CD4-positive, alpha-beta memory T cell (primary cell): Measurements from ENCODE around the gene EEF1A1. TPM values are rescaled to one million over a fixed set of nuclear protein-coding genes. Genes with fewer than 3 reads are reported as not detected.
A peak's percentile ranks its signal among the peaks of the same experiment; 100 is the strongest.
"Not testable (repeated sequence)": the region's sequence is repeated elsewhere in the genome, so short reads cannot be mapped to it uniquely, and the experiment has no call there.

Experiments used
- CTCF ChIA-PET: fragments of 350-600 bp; sonication (Branson Sonifier 250); formaldehyde crosslinking; loops from one replicate; lab custom pipeline; 2021; ENCODE audit warnings: inconsistent platforms; ENCODE audit not compliant: partially characterized antibody; lab: Charles Lee
- POLR2A ChIA-PET: fragments of 350-600 bp; sonication (Branson Sonifier 250); formaldehyde crosslinking; loops from one replicate; lab custom pipeline; 2021; ENCODE audit not compliant: partially characterized antibody; lab: Charles Lee
- DNase-seq, 5 donors: peaks; one replicate each; pipeline versions ENCODE4 v3.0.0 to v3.0.0-alpha.2; 2020 to 2022; ENCODE audit warnings: mixed read lengths in 1 of 5
- H3K27ac ChIP-seq: one replicate; pipeline ENCODE4 v1.7.0; 2013; ENCODE audit warnings: low read depth, low read length
- H3K27me3 ChIP-seq: 2 replicates; pipeline ENCODE4 v1.7.0; 2013; ENCODE audit warnings: mild to moderate bottlenecking, low read length, moderate library complexity; ENCODE audit not compliant: insufficient read depth
- H3K36me3 ChIP-seq: 2 replicates; pipeline ENCODE4 v1.7.0; 2013; ENCODE audit warnings: mild to moderate bottlenecking, low read length, moderate library complexity; ENCODE audit not compliant: insufficient read depth
- H3K4me1 ChIP-seq: 2 replicates; pipeline ENCODE4 v1.7.0; 2013; ENCODE audit warnings: mild to moderate bottlenecking, low read length, moderate library complexity; ENCODE audit not compliant: insufficient read depth
- H3K4me3 ChIP-seq, 2 donors: one replicate each; pipeline ENCODE4 v1.7.0; 2013; ENCODE audit warnings: low read length in 2 of 2, mild to moderate bottlenecking in 1 of 2
- H3K9me3 ChIP-seq, 2 donors: one replicate each; pipeline ENCODE4 v1.7.0; 2013; ENCODE audit warnings: low read length in 2 of 2, control low read depth in 1 of 2; ENCODE audit not compliant: control insufficient read depth in 1 of 2
- H3K27ac Mint-ChIP-seq, 7 donors: one replicate each; pipeline ENCODE4 v1.8.0; 2020 to 2021; ENCODE audit warnings: mixed read lengths in 7 of 7, mild to moderate bottlenecking in 6 of 7, inconsistent platforms in 3 of 7, moderate library complexity in 3 of 7
- H3K27me3 Mint-ChIP-seq, 2 donors: one replicate each; pipeline ENCODE4 v1.8.0; 2020 to 2021; ENCODE audit warnings: mixed read lengths in 2 of 2
- H3K36me3 Mint-ChIP-seq, 2 donors: one replicate each; pipeline ENCODE4 v1.8.0; 2020 to 2021; ENCODE audit warnings: mixed read lengths in 2 of 2, inconsistent platforms in 1 of 2, mild to moderate bottlenecking in 1 of 2
- H3K4me1 Mint-ChIP-seq, 4 donors: one replicate each; pipeline ENCODE4 v1.8.0; 2020 to 2021; ENCODE audit warnings: mixed read lengths in 4 of 4, mild to moderate bottlenecking in 1 of 4
- H3K4me3 Mint-ChIP-seq, 8 donors: one replicate each; pipeline ENCODE4 v1.8.0; 2020 to 2021; ENCODE audit warnings: mixed read lengths in 8 of 8, mild to moderate bottlenecking in 7 of 8, moderate library complexity in 6 of 8, inconsistent platforms in 3 of 8
- H3K9me3 Mint-ChIP-seq, 8 donors: one replicate each; pipeline ENCODE4 v1.8.0; 2020 to 2021; ENCODE audit warnings: mixed read lengths in 8 of 8, mild to moderate bottlenecking in 5 of 8, inconsistent platforms in 3 of 8, moderate library complexity in 1 of 8
- intact Hi-C: fragments of 100-400 bp; cut with micrococcal nuclease; formaldehyde crosslinking; loops from one replicate; pipeline ENCODE4 v1.15.1; 2023
- polyA plus RNA-seq, 2 donors: library from polyadenylated mRNA; unstranded; fragments of 300-500 nt; fragmentation: Illumina TruSeq; gene quantifications; one replicate each; pipeline ENCODE4 v1.2.3, GENCODE V29; 2021
- total RNA-seq, 2 experiments: library from RNA; stranded (reverse); gene quantifications; one replicate each; pipeline ENCODE4 v1.2.3, GENCODE V29; 2021

Gene EEF1A1
- total and polyA plus RNA-seq, 4 experiments from 2014 or later = 10,358 to 16,691 (median 13,908) TPM

DNA sequence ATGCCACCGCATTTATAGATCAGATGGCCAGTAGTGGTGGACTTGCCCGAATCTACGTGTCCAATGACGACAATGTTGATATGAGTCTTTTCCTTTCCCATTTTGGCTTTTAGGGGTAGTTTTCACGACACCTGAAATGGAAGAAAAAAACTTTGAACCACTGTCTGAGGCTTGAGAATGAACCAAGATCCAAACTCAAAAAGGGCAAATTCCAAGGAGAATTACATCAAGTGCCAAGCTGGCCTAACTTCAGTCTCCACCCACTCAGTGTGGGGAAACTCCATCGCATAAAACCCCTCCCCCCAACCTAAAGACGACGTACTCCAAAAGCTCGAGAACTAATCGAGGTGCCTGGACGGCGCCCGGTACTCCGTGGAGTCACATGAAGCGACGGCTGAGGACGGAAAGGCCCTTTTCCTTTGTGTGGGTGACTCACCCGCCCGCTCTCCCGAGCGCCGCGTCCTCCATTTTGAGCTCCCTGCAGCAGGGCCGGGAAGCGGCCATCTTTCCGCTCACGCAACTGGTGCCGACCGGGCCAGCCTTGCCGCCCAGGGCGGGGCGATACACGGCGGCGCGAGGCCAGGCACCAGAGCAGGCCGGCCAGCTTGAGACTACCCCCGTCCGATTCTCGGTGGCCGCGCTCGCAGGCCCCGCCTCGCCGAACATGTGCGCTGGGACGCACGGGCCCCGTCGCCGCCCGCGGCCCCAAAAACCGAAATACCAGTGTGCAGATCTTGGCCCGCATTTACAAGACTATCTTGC is 725 bp downstream of the EEF1A1 start:
- peak overlapping the region; percentile 95 to 98 (median 96) for H3K4me3 Mint-ChIP-seq
- peaks cover 34% of the 10 kb centered on the region for H3K36me3 ChIP-seq
- peaks cover 48 to 64% of the 10 kb centered on the region in 2 donors for H3K36me3 Mint-ChIP-seq
- H3K4me1 ChIP-seq = peaks cover 67% of the 10 kb centered on the region
- H3K4me1 Mint-ChIP-seq = peaks cover 44 to 89% (median 61%) of the 10 kb centered on the region in 4 donors
- intact Hi-C loops = loop anchor here (2.0 to 5.0 kb wide), 3 partner anchors 69 to 1722 kb away; partner anchors contain the start of genes COX7A2 and KCNQ5
- H3K27ac ChIP-seq = peak overlapping the region; percentile 100
- POLR2A ChIA-PET = interaction anchor here (0.7 to 13.1 kb wide), 35 partner anchors 7 to 1765 kb away, joined by 3 to 316 read pairs (median 5); partner anchors contain the start of genes CGAS, COX7A2, DDX43 and MTO1
- H3K9me3 Mint-ChIP-seq = peaks cover 0 to 19% (median 0%) of the 10 kb centered on the region in 8 donors
- H3K27ac Mint-ChIP-seq = peak overlapping the region; percentile 98 to 99 (median 98)
- peak overlapping the region; percentile 64 to 93 for H3K4me3 ChIP-seq
- CTCF ChIA-PET = interaction anchor here (0.8 to 3.1 kb wide), 6 partner anchors 10 to 133 kb away, joined by 3 to 24 read pairs (median 6); no protein-coding TSS in a partner anchor
- no peaks in the 10 kb centered on the region for H3K27me3 Mint-ChIP-seq
- peak; percentile 75 to 92 (median 81) for DNase-seq
- no peaks in the 10 kb centered on the region for H3K27me3 ChIP-seq
- no peaks in the 10 kb centered on the region for H3K9me3 ChIP-seq

DNA sequence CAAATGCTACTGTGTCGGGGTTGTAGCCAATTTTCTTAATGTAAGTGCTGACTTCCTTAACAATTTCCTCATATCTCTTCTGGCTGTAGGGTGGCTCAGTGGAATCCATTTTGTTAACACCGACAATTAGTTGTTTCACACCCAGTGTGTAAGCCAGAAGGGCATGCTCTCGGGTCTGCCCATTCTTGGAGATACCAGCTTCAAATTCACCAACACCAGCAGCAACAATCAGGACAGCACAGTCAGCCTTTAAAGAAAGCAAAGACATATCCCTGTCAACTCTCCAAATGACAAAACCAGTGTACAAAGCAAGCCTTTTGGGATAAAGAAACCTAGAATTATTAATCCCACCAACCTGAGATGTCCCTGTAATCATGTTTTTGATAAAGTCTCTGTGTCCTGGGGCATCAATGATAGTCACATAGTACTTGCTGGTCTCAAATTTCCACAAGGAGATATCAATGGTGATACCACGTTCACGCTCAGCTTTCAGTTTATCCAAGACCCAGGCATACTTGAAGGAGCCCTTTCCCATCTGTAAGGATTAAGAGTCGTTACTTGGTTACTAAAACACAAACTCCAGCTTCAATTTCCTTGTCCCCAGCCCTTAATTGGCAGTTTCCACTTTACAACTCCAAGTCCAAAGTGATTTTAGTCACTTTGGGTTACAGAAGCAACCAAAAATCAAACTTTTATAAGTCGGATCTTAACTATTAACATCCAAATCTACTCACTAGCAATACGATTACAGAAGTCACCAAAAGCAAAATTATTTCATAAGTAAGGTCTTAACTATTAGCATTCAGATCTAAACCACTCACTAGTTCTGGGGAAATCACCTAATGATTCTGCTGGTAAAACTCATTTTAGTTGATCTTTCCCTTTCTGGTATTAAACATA is 1.6 kb downstream of the EEF1A1 start:
- H3K9me3 ChIP-seq, H3K27me3 Mint-ChIP-seq, H3K27me3 ChIP-seq, intact Hi-C loops: not testable (repeated sequence)
- peak overlapping the region; percentile 100 for H3K27ac ChIP-seq
- peaks cover 53 to 70% of the 10 kb centered on the region in 2 donors for H3K36me3 Mint-ChIP-seq
- peak overlapping the region; percentile 98 to 99 (median 98) for H3K27ac Mint-ChIP-seq
- H3K4me1 ChIP-seq = peaks cover 74% of the 10 kb centered on the region
- DNase-seq = peak in 3 of 5 donors; percentile 15 to 33 (median 24)
- peaks cover 39% of the 10 kb centered on the region for H3K36me3 ChIP-seq
- peak overlapping the region; percentile 95 to 98 (median 96) for H3K4me3 Mint-ChIP-seq
- ChIA-PET POLR2A (interaction anchor here (0.9 to 13.1 kb wide), 19 partner anchors 10 to 1724 kb away, joined by 3 to 316 read pairs (median 12); partner anchors contain the start of genes CGAS, COX7A2, MTO1 and SLC17A5), CTCF (interaction anchor here (0.8 to 3.1 kb wide), 6 partner anchors 10 to 134 kb away, joined by 3 to 24 read pairs (median 9); partner anchors contain the start of gene SLC17A5)
- H3K4me3 ChIP-seq = peak overlapping the region; percentile 64 to 93
- peaks cover 47 to 93% (median 63%) of the 10 kb centered on the region in 4 donors for H3K4me1 Mint-ChIP-seq
- H3K9me3 Mint-ChIP-seq = peaks cover 0 to 19% (median 0%) of the 10 kb centered on the region in 8 donors

DNA sequence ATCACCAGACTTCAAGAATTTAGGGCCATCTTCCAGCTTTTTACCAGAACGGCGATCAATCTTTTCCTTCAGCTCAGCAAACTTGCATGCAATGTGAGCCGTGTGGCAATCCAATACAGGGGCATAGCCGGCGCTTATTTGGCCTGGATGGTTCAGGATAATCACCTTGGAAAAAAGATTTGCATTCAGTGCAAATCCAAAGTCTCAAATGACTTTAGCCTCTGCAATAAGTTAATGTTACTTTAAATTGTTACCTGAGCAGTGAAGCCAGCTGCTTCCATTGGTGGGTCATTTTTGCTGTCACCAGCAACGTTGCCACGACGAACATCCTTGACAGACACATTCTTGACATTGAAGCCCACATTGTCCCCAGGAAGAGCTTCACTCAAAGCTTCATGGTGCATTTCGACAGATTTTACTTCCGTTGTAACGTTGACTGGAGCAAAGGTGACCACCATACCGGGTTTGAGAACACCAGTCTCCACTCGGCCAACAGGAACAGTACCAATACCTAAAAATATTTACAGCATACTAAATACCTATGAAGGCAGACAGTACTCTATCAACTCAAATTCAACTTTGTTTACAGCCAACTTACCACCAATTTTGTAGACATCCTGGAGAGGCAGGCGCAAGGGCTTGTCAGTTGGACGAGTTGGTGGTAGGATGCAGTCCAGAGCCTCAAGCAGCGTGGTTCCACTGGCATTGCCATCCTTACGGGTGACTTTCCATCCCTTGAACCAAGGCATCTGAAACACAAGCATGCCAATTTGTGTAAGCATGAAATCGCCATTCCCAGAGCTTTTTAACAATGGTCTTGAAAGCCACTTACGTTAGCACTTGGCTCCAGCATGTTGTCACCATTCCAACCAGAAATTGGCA is 2.5 kb downstream of the EEF1A1 start:
- POLR2A ChIA-PET = interaction anchor here (0.9 to 13.1 kb wide), 9 partner anchors 9 to 135 kb away, joined by 3 to 316 read pairs (median 58); partner anchors contain the start of genes CGAS, MTO1 and SLC17A5

DNA sequence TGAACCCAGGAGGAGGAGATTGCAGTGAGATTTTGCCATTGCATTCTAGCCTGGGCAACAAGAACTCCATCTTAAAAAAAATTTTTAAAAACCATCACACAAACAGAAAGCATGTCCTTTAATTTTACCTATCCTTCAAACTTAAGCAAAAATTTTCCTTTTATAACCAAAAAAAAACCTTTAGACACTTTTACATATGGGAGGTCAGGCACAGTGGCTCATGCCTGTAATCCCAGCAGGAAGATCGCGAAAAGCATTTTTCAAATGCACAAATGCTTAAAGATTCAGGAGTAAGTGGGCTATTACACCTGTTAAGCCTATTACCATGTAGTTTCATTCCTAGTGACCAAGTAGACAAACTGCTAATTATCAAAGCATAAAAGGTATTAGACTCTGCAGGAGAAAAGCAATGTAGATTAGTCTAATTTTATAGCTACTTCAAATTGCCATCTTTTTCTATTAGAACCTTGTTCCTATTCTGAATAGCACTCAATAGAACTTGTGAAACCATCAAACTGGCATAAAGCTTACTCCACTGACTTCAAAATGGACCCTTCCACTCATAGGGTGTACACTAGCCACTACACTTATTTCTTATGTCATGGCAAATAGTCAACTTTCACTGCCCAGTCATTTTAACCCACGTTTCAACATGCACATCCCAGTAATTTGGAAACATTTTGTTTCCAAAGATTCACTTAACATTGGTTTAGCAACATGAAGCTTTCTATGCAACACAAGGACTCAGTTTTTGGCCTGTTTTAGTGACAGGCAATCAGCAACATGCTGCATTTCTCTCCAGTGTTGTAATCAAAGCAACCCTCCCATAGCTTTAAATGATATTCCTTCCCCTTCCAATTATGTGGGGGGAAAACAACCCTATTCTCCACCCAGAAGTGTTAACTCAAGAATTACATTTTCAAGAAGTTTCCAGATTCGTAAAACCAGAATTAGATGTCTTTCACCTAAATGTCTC is 4.0 kb downstream of the EEF1A1 start:
- H3K4me3 ChIP-seq = no peak overlapping the region
- H3K36me3 ChIP-seq = peaks cover 39% of the 10 kb centered on the region
- CTCF ChIA-PET = interaction anchor here (1.2 to 7.8 kb wide), 8 partner anchors 9 to 136 kb away, joined by 3 to 222 read pairs (median 4); partner anchors contain the start of genes MTO1 and SLC17A5
- POLR2A ChIA-PET = interaction anchor here (0.6 to 13.1 kb wide), 11 partner anchors 8 to 137 kb away, joined by 3 to 316 read pairs (median 7); partner anchors contain the start of genes MTO1 and SLC17A5
- H3K27me3 Mint-ChIP-seq = no peaks in the 10 kb centered on the region
- H3K4me3 Mint-ChIP-seq = peak overlapping the region in 7 of 8 donors; percentile 29 to 83 (median 50)
- intact Hi-C loops = no loop called here
- no peaks in the 10 kb centered on the region for H3K27me3 ChIP-seq
- peaks cover 37 to 74% (median 50%) of the 10 kb centered on the region in 4 donors for H3K4me1 Mint-ChIP-seq
- H3K9me3 ChIP-seq = no peaks in the 10 kb centered on the region
- peaks cover 53 to 76% of the 10 kb centered on the region in 2 donors for H3K36me3 Mint-ChIP-seq
- DNase-seq = peak in 4 of 5 donors; percentile 8 to 18 (median 14)
- peaks cover 55% of the 10 kb centered on the region for H3K4me1 ChIP-seq
- peak overlapping the region; percentile 31 for H3K27ac ChIP-seq
- H3K27ac Mint-ChIP-seq = peak overlapping the region; percentile 66 to 99 (median 90)
- peaks cover 0 to 19% (median 0%) of the 10 kb centered on the region in 8 donors for H3K9me3 Mint-ChIP-seq

More for the DNA sequence above, 2.5 kb downstream of the EEF1A1 start:
- peak in 3 of 5 donors; percentile 7 to 19 (median 11) for DNase-seq
- H3K9me3 ChIP-seq, H3K27me3 ChIP-seq, H3K27me3 Mint-ChIP-seq, intact Hi-C loops: not testable (repeated sequence)
- peaks cover 53 to 71% of the 10 kb centered on the region in 2 donors for H3K36me3 Mint-ChIP-seq
- H3K9me3 Mint-ChIP-seq = peaks cover 0 to 19% (median 0%) of the 10 kb centered on the region in 8 donors
- Histone ChIP-seq H3K4me1 (peaks cover 69% of the 10 kb centered on the region), H3K27ac (peak overlapping the region; percentile 100), H3K4me3 (peak overlapping the region in 1 of 2 donors; percentile 93), H3K36me3 (peaks cover 39% of the 10 kb centered on the region)
- peak overlapping the region; percentile 95 to 98 (median 96) for H3K4me3 Mint-ChIP-seq
- peaks cover 46 to 87% (median 60%) of the 10 kb centered on the region in 4 donors for H3K4me1 Mint-ChIP-seq
- CTCF ChIA-PET = interaction anchor here (2.9 to 3.1 kb wide), 3 partner anchors 68 to 134 kb away, joined by 8 to 24 read pairs (median 20); partner anchors contain the start of gene SLC17A5
- peak overlapping the region; percentile 92 to 99 (median 98) for H3K27ac Mint-ChIP-seq

DNA sequence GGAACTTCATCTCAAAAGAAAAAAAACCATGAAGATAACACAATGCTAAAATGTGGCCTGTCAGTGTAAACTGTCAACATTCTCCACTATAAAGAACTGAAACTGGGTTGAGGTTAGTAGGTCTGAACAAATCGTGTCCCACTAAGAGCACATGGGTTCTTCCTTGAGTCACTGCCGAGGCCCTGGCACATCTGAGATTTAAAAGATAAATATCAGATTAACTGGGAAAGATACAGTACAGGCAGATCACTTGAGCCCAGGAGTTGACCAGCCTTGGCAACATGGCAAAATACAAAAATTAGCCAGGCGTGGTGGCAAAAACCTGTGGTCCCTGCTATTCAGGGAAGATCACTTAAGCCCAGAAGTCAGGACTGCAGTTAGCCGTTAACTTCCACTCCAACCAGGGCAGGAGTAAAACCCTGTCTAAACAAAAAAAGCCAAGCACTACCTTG is 5.6 kb downstream of the EEF1A1 start:
- peaks cover 0 to 10% (median 0%) of the 10 kb centered on the region in 8 donors for H3K9me3 Mint-ChIP-seq
- Histone ChIP-seq H3K9me3 (no peaks in the 10 kb centered on the region), H3K4me3 (no peak overlapping the region), H3K36me3 (peaks cover 39% of the 10 kb centered on the region), H3K27me3 (no peaks in the 10 kb centered on the region), H3K4me1 (peaks cover 55% of the 10 kb centered on the region), H3K27ac (peak overlapping the region; percentile 31)
- intact Hi-C loops = loop anchor here (1.0 kb wide), 4 partner anchors 95 to 218 kb away; partner anchors contain the start of gene SLC17A5
- H3K27me3 Mint-ChIP-seq = no peaks in the 10 kb centered on the region
- peak overlapping the region in 5 of 8 donors; percentile 18 to 83 (median 29) for H3K4me3 Mint-ChIP-seq
- peaks cover 36 to 62% (median 47%) of the 10 kb centered on the region in 4 donors for H3K4me1 Mint-ChIP-seq
- peak overlapping the region; percentile 70 to 99 (median 90) for H3K27ac Mint-ChIP-seq
- peaks cover 46 to 65% of the 10 kb centered on the region in 2 donors for H3K36me3 Mint-ChIP-seq
- peak in 1 of 5 donors; percentile 38 for DNase-seq
- ChIA-PET CTCF (interaction anchor here (0.7 to 7.8 kb wide), 36 partner anchors 9 to 218 kb away, joined by 3 to 222 read pairs (median 5); partner anchors contain the start of genes MTO1 and SLC17A5), POLR2A (interaction anchor here (0.6 to 13.1 kb wide), 17 partner anchors 9 to 138 kb away, joined by 3 to 316 read pairs (median 8); partner anchors contain the start of genes MTO1 and SLC17A5)
